Heart right ventricle (tissue), 16 donors: Measurements from ENCODE around the gene LRRTM4. TPM values are rescaled to one million over a fixed set of nuclear protein-coding genes. Genes with fewer than 3 reads are reported as not detected.

ENCODE experiments used
- ATAC-seq, 8 donors: fragments of 200-7000 bp; cut with Tn5 transposase; one replicate each; pipeline ENCODE4 v1.9.1; 2020; ENCODE audit warnings: mild to moderate bottlenecking in 8 of 8, moderate library complexity in 8 of 8, moderate number of reproducible peaks in 1 of 8
- DNase-seq, 2 donors: peaks; one replicate each; pipeline ENCODE4 v3.0.0-alpha.2; 2020
- H3K27ac ChIP-seq, 10 donors: fragments of 200-600 bp; sonication (generic) in 2 of 10; one replicate each; pipeline versions ENCODE4 v1.5.0 to v1.8.0; 2020 to 2022; ENCODE audit warnings: mild to moderate bottlenecking in 3 of 10
- H3K27me3 ChIP-seq, 7 donors: fragments of 200-600 bp; one replicate each; pipeline ENCODE4 v1.8.0; 2021 to 2022; ENCODE audit warnings: mild to moderate bottlenecking in 2 of 7
- H3K36me3 ChIP-seq, 9 donors: fragments of 200-600 bp; sonication (generic) in 1 of 9; one replicate each; pipeline versions ENCODE4 v1.5.0 to v1.8.0; 2020 to 2022; ENCODE audit warnings: mild to moderate bottlenecking in 2 of 9
- H3K4me1 ChIP-seq, 9 donors: fragments of 200-600 bp; sonication (generic) in 1 of 9; one replicate each; pipeline versions ENCODE4 v1.5.0 to v1.8.0; 2020 to 2022; ENCODE audit warnings: mild to moderate bottlenecking in 4 of 9
- H3K4me3 ChIP-seq, 10 donors: fragments of 200-600 bp; sonication (generic) in 2 of 10; one replicate each; pipeline versions ENCODE4 v1.5.0 to v1.8.0; 2020 to 2022; ENCODE audit warnings: mild to moderate bottlenecking in 7 of 10, moderate library complexity in 2 of 10
- H3K9me3 ChIP-seq, 11 donors: fragments of 200-600 bp in 10 of 11; sonication (generic) in 2 of 11; one replicate each; pipeline versions ENCODE4 v1.5.0 to v1.8.0; 2013 to 2022; ENCODE audit warnings: mild to moderate bottlenecking in 2 of 11, control low read depth in 1 of 11, moderate library complexity in 1 of 11
- CTCF ChIP-seq, 9 donors: fragments of 200-600 bp; sonication (generic) in 2 of 9; IDR thresholded peaks; one replicate each; pipeline versions ENCODE4 v1.5.0 to v1.8.0; 2021 to 2022; ENCODE audit warnings: antibody characterized with exemption in 9 of 9, mild to moderate bottlenecking in 5 of 9, moderate library complexity in 1 of 9
- WGBS, 2 donors: extraction: QIAGEN DNeasy Blood & Tissue Kit; methylation state at CpG; one replicate each; pipeline ENCODE4 v1.1.7; 2013; ENCODE audit warnings: inconsistent platforms in 1 of 2; 5-methylcytosine and 5-hydroxymethylcytosine counted together
- intact Hi-C, 10 donors: fragments of 100-400 bp; cut with DNase I; formaldehyde crosslinking; loops; one replicate each; pipeline versions ENCODE4 v1.11.1 to v1.14.2; 2022
- polyA plus RNA-seq, 2 donors: library from polyadenylated mRNA; stranded (reverse); fragments of 200-250 nt; gene quantifications; one replicate each; pipeline ENCODE4 v1.2.3, GENCODE V29; 2013
- total RNA-seq, 10 donors: library from RNA; stranded (reverse); fragmentation: NEBNext Ultra II Directional in 3 of 10; extraction: Animal tissue kit (Norgen Biotek cat#: 25700) in 3 of 10; gene quantifications; one replicate each; pipeline versions ENCODE4 v1.2.1 to v1.2.4, GENCODE V29; 2021 to 2023
- donor health status: Arrhythmogenic right ventricular cardiomyopathy.
- donor health status: ischemic (EF 13 %, LVEDD 7.1; RV severe dilation, severe dysfunction).
- donor health status: healthy with polysubstance abuse.
- donor health status: DM: no; HTN: yes; CAD: no.
- donor health status: DM: no; HTN: no; CAD: no.
- donor health status: ischemic (EF 25% LVEDD 6.9; RV normal size, moderate dysfunction).
- donor health status: ischemic (EF 25% LVEDD 5.7; RV mildly dilated, moderate dysfunction).
- donor health status: healthy.
- donor health status: DM: yes; HTN: yes; CAD: no.
- donor health status: Ischemic cardiomyopathy.
- donor health status: ischemic (EF 35%, LVEDD 5.7; RV mildly dilated, moderate dysfunction).
- donor health status: nonischemic (EF 11% LVEDD 7.7; RV severe dilation, severe dysfunction).
- donor health status: DM: yes; HTN: yes; CAD: no.
- donor health status: PGD.
- donor health status: ischemic (EF 29% LVEDD 5.4; RV normal size, mild dysfunction).
- donor health status: nonischemic (EF 23%, LVEDD 6.1; RV moderate dilation, normal function).

Gene LRRTM4
- total and polyA plus RNA-seq, 12 donors = 0.11 to 2.2 (median 0.98) TPM

GRCh38 chr2:76752506-76752905 is 769.7 kb downstream of the LRRTM4 start:
- Histone ChIP-seq H3K9me3 (no peaks in the 10 kb centered on the region), H3K4me3 (no peak overlapping the region), H3K36me3 (no peaks in the 10 kb centered on the region), H3K27ac (no peak overlapping the region), H3K4me1 (no peaks in the 10 kb centered on the region), H3K27me3 (no peaks in the 10 kb centered on the region)
- DNase-seq (no peak), ATAC-seq (no peak)
- intact Hi-C loops = no loop called here
- TF ChIP-seq CTCF (IDR thresholded peaks at IDR 0.05) = no peak
- WGBS, 2 donors = 30 to 45% methylated on average over 1 of the region's 1 CpG

- intact Hi-C loops = no loop called here
- H3K27me3 ChIP-seq = no peaks in the 10 kb centered on the region
- no peak overlapping the region for H3K27ac ChIP-seq
- no peaks in the 10 kb centered on the region for H3K36me3 ChIP-seq
- no peak overlapping the region for H3K4me3 ChIP-seq
- no peaks in the 10 kb centered on the region for H3K4me1 ChIP-seq
- DNase-seq = no peak
- H3K9me3 ChIP-seq = no peaks in the 10 kb centered on the region
- no peak for TF ChIP-seq CTCF (IDR thresholded peaks at IDR 0.05)
- ATAC-seq = no peak
Measured at GRCh38 chr2:76749858-76750257, 772.3 kb downstream of the LRRTM4 start.

GRCh38 chr2:76748581-76749296 is 773.4 kb downstream of the LRRTM4 start:
- TF ChIP-seq CTCF (IDR thresholded peaks at IDR 0.05) = no peak
- no peaks in the 10 kb centered on the region for H3K9me3 ChIP-seq
- no peak overlapping the region for H3K4me3 ChIP-seq
- no peak overlapping the region for H3K27ac ChIP-seq
- H3K36me3 ChIP-seq = no peaks in the 10 kb centered on the region
- ATAC-seq (no peak), DNase-seq (no peak)
- 89 to 91% methylated on average over 14 of the region's 14 CpGs for WGBS, 2 donors
- no peaks in the 10 kb centered on the region for H3K27me3 ChIP-seq
- intact Hi-C loops = no loop called here
- no peaks in the 10 kb centered on the region for H3K4me1 ChIP-seq

- no peaks in the 10 kb centered on the region for H3K27me3 ChIP-seq
- intact Hi-C loops = no loop called here
- H3K9me3 ChIP-seq = no peaks in the 10 kb centered on the region
- no peak for TF ChIP-seq CTCF (IDR thresholded peaks at IDR 0.05)
- 81 to 92% methylated on average over 2 of the region's 2 CpGs for WGBS, 2 donors
- ATAC-seq = no peak
- DNase-seq = no peak
- H3K4me3 ChIP-seq = no peak overlapping the region
- H3K4me1 ChIP-seq = no peaks in the 10 kb centered on the region
- no peak overlapping the region for H3K27ac ChIP-seq
- H3K36me3 ChIP-seq = no peaks in the 10 kb centered on the region
Measured at GRCh38 chr2:76745605-76746004, 776.6 kb downstream of the LRRTM4 start.
